Activated T-helper 1 cell treated with anti-CD3 and anti-CD28 coated beads, Interleukin-2, amount 50 U/mL, for 16 hours (primary cell): ENCODE data around the gene SEPTIN8.

Source experiments
- DNase-seq, 2 donors: peaks; one replicate each; pipeline ENCODE4 v3.0.0-alpha.2; 2020; ENCODE audit warnings: low read depth in 1 of 2, low spot score in 1 of 2

SEPTIN8 gene

GRCh38 chr5:132777209-132778069, at the start of gene SEPTIN8:
TSS of gene SEPTIN8 (minus strand) at chr5:132777239. CDS start at chr5:132777137, 102 bp downstream.
- peak in 1 of 2 donors; percentile 11 for DNase-seq

GRCh38 chr5:132826424-132827082, 49.5 kb upstream of the SEPTIN8 start:
- no peak for DNase-seq

GRCh38 chr5:132825834-132826391, 48.9 kb upstream of the SEPTIN8 start:
- no peak for DNase-seq

DNA sequence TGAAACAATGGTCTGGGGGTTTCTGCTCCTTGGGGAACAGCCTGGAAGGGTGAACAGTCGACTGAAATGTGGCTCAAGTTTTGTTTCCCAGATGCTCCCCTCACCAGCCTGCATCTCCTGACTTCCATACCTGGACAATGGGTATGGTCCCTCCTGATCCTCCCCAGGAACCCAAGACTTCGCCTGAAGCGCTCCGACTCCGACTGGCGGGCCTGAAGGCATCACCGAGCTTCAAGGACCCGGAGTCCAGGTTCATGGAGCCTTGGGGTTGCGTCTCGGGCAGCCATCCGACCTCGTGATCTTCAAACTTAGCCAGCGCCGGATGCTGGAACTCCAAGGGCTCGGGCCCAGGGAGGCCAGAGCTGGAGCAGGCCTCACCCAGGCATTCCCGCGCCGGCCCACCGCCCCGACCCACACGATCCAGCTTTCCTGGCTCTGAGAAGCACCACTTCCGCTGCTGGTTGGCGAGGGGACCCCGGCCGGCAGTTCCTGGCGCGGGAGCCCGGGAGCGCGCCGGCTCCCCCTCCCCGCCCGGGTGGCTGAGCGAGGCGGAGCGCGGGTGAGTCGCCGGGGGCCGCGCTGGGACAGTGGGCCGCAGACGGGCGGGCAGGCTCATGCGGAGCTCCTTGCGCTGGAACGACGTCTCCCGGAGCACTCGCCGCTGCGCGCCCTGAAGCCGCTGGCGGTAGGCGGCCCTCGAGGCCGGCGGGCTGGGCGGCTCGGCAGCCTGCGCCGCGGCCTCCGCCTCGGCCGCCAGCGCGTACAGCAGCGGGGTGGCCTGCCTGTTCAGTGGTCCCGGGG, 48.2 kb upstream of the SEPTIN8 start:
- DNase-seq, result no peak

DNA sequence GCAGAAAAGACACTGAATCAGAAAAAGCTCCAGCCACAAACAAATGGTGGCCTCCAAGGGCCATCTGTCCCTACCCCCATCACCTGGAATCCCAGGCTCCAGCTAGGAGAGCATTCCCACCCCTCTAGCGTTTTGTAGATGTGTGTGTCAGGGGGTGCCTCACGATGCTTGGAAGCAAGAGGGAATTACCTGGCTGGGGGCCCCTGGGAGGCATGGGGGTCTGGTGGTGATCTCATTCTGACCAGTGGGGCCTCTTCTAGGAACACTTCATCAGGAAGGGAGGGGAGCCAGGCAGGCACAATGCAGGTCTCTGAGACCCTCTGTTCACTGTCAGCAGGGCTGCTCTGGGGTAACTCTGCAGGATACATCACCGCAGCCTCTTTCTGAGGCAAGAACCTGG, 47.4 kb upstream of the SEPTIN8 start:
- no peak for DNase-seq

DNA sequence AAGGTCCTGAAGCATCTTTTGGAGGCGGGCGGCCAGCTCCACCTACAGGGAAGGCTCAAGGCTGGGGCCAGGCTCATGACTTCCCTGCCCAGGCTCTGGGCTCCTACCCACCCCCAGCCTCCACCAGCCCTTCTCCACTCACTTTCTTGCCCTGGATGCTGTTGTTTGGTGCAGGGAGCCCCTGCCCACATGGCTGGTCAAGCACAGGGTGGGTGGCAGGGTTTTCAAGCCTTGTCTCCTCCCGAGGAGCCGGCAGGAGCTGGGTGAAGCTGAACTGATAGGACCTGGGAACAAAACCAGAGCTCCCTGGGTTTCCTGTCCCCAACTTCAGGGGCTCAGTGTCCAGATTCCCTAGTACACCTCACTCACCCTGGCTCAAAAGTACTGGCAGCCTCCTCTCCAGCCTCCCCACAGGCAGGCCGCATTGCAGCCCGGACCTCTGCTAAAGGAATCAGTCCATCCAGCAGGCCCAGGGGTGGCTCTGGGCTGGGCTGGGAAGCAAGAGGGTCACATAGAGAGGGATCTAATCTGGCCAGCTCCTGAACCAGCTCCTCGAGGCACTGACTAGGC, 46.5 kb upstream of the SEPTIN8 start:
- DNase-seq, result no peak

GRCh38 chr5:132822650-132823480, 45.8 kb upstream of the SEPTIN8 start:
- no peak for DNase-seq

- no peak for DNase-seq
Measured at GRCh38 chr5:132821791-132822190, 44.8 kb upstream of the SEPTIN8 start.

- no peak for DNase-seq
Measured at GRCh38 chr5:132821350-132821749, 44.3 kb upstream of the SEPTIN8 start.

DNA sequence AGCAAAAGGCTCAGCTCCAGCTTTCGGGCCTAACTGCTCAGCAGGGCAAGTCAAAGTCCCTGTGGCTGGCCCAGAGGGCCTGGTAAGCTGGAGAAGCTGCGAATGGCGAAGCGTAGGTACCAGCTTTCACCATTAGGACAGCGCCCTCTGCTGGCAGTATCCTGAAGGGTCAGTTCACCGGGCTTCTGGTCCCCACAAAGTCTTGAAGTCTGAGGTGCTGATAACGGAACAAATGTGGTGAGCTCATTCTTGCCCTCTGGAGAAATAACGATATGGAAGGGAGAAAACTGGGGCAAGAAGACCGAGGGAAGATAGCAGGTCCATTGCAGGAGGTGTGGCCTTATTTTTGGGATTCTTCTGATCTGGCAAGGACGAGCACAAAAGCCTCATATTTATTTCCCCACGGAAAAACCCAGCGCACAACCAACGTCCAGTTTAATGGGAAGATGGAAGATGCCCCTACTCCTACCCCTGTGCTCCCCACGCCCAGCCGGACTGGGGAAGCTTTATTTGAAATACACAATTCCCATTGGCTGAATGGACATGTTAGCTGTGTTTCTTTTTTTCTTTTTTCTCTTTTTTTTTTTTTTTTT, 43.2 kb upstream of the SEPTIN8 start:
- DNase-seq, result peak; percentile 78 to 90

GRCh38 chr5:132819468-132819867, 42.4 kb upstream of the SEPTIN8 start:
- no peak for DNase-seq

GRCh38 chr5:132817011-132817410, 40.0 kb upstream of the SEPTIN8 start:
- no peak for DNase-seq

DNA sequence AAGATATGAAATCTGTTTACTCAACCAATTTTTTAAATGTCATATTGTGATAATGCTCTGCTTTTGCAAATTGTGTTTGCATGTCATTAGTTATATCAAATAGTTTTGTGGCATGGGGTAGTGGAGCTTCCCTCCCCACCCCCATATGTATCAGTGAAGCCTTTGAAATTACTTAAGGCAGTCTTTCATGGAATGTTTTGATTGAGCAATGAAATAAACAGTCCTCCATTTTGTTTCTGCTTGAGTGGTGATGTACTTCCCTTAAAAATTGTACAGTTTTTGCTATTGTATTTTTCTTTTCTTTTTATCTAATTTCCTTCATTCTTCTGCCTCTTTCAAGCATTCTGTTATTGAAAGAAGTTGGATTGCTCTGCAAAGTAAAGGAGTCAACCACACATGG, 39.5 kb upstream of the SEPTIN8 start:
- no peak for DNase-seq

- DNase-seq, result no peak
Measured at GRCh38 chr5:132816083-132816482, 39.0 kb upstream of the SEPTIN8 start.

DNA sequence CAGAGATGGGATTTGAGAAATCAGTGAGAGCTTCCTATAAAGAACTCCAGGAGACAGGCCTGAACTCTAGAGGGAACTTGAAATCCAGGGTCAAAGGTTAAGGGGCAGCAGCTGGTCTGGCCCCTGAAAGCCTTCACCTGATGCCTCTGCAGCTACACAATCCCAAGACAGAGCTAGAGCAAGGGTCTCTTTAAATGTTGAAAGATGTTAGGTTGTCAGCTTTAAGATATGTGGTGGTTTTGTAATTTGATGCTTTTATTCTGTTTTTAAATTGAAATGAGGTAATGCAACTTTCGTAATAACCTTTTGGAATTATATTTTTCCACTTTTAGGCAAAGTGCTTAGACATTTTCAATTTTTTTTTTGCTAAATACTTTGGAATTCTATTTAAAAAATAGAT, 38.4 kb upstream of the SEPTIN8 start:
- no peak for DNase-seq

DNA sequence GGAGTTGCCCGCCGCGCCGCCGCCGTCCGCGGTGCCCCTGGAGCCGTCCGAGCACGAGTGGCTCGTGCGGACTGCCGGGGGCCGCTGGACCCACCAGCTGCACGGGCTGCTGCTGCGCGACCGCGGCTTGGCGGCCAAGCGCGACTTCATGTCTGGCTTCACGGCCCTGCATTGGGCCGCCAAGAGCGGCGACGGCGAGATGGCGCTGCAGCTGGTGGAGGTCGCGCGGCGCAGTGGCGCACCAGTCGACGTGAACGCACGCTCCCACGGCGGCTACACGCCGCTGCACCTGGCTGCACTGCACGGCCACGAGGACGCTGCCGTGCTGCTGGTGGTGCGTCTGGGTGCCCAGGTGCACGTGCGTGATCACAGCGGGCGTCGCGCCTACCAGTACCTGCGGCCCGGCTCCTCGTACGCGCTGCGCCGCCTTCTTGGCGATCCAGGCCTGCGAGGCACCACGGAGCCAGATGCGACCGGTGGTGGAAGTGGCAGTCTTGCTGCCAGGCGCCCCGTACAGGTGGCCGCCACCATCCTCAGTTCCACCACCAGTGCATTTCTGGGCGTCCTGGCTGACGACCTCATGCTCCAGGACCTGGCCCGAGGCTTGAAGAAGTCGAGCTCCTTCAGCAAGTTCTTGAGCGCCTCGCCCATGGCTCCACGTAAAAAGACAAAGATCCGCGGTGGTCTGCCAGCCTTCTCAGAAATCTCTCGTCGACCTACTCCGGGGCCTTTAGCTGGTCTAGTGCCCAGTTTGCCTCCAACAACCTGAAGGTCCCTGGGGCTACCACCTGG, 37.7 kb upstream of the SEPTIN8 start:
- no peak for DNase-seq

DNA sequence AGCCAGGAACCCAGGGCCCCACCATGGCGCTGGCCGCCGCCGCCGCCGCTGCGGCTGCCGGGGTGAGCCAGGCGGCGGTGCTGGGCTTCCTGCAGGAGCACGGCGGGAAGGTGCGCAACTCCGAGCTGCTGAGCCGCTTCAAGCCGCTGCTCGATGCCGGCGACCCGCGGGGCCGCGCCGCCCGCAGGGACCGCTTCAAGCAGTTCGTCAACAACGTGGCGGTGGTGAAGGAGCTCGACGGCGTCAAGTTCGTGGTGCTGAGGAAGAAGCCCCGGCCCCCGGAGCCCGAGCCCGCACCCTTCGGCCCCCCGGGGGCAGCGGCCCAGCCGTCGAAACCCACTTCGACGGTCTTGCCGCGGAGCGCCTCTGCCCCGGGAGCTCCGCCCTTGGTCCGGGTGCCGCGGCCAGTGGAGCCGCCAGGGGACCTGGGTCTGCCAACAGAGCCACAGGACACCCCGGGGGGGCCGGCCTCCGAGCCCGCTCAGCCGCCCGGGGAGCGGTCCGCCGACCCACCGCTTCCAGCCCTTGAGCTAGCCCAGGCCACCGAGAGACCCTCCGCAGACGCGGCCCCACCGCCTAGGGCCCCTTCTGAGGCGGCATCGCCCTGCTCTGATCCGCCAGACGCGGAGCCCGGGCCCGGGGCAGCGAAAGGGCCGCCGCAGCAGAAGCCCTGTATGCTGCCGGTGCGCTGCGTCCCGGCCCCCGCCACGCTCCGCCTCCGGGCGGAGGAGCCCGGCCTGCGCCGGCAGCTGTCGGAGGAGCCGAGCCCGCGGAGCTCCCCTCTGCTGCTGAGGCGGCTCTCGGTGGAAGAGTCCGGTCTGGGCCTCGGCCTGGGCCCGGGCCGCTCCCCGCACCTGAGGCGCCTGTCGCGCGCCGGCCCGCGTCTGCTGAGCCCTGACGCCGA, 36.8 kb upstream of the SEPTIN8 start:
- no peak for DNase-seq
